Uterus (tissue), 4 donors: ENCODE data around the gene ADGRG4. TPM values are rescaled to one million over a fixed set of nuclear protein-coding genes. Genes with fewer than 3 reads are reported as not detected.

ENCODE experiments used
- DNase-seq, 2 donors: peaks; one replicate each; pipeline ENCODE4 v3.0.0-alpha.2; 2019 to 2020
- H3K27ac ChIP-seq, 2 donors: fragments of 200-600 bp; sonication (generic); 1 replicate in 1 of 2; 2 replicates in 1 of 2; pipeline ENCODE4 v1.5.1; 2016 to 2018
- H3K27me3 ChIP-seq, 2 donors: fragments of 200-600 bp; sonication (generic); one replicate each; pipeline ENCODE4 v1.5.1; 2018 to 2019; ENCODE audit warnings: control low read depth in 1 of 2
- H3K36me3 ChIP-seq, 2 donors: fragments of 200-600 bp; sonication (generic); one replicate each; pipeline ENCODE4 v1.5.1; 2019; ENCODE audit warnings: control low read depth in 1 of 2
- H3K4me1 ChIP-seq, 2 donors: fragments of 200-600 bp; sonication (generic); one replicate each; pipeline ENCODE4 v1.5.1; 2018 to 2019; ENCODE audit warnings: control low read depth in 1 of 2
- H3K4me3 ChIP-seq, 2 donors: fragments of 200-600 bp; sonication (generic); 1 replicate in 1 of 2; 2 replicates in 1 of 2; pipeline ENCODE4 v1.5.1; 2018 to 2019; ENCODE audit warnings: mild to moderate bottlenecking in 1 of 2
- H3K9me3 ChIP-seq, 2 donors: fragments of 200-600 bp; sonication (generic); one replicate each; pipeline ENCODE4 v1.5.1; 2019; ENCODE audit warnings: control low read depth in 1 of 2
- POLR2A ChIP-seq, 2 donors: fragments of 450-650 bp; IDR thresholded peaks; one replicate each; pipeline ENCODE4 v1.6.1; 2016; ENCODE audit warnings: antibody characterized with exemption in 2 of 2, mild to moderate bottlenecking in 1 of 2, moderate library complexity in 1 of 2
- intact Hi-C: fragments of 100-400 bp; cut with DNase I; formaldehyde crosslinking; loops from one replicate; pipeline ENCODE4 v1.15.1; 2023; ENCODE audit warnings: low total_unique reads
- total RNA-seq, 4 donors: library from RNA; depleted of rRNA in 3 of 4; stranded (reverse); fragments of >200 nt in 3 of 4; gene quantifications; one replicate each; pipeline versions ENCODE4 v1.1.0 to v1.2.4, GENCODE V29; 2014 to 2023
- TF ChIP-seq, protein P1 (sequence below), 4 experiments: fragments of 200-600 bp in 2 of 4; fragments of 450-650 bp in 2 of 4; sonication (generic) in 2 of 4; IDR thresholded peaks; one replicate each; pipeline ENCODE4 v1.5.1; 2016 to 2019; ENCODE audit warnings: antibody characterized with exemption in 4 of 4, mild to moderate bottlenecking in 2 of 4, moderate library complexity in 1 of 4
- donor health status: DM: yes; HTN: yes; CAD: no.

Gene ADGRG4
- total RNA-seq, 4 donors from 2014 or later = 2.0 to 4.4 TPM; not detected in 2

DNA sequence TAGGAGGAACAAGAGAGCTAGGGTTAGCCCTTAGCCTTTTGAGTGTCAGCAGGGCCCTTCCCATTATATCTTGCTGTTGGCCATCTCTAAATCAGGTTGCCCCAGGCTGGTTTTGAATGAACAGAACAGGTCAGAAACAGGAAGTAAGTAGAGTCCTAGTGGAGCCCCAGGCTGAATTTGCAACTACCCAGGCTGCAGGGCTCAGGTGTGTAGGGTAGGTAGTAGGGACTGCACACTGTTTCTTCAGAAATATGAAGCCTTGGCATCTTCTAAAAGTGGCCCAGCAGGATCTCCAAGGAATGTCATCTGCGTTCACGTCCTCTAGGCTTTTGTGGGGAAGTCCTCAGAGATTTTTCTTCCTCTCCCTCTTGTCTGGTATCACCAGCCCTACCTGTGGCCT is 90.2 kb downstream of the ADGRG4 start:
- Histone ChIP-seq H3K27ac (no peak overlapping the region), H3K27me3 (no peaks in the 10 kb centered on the region)

DNA sequence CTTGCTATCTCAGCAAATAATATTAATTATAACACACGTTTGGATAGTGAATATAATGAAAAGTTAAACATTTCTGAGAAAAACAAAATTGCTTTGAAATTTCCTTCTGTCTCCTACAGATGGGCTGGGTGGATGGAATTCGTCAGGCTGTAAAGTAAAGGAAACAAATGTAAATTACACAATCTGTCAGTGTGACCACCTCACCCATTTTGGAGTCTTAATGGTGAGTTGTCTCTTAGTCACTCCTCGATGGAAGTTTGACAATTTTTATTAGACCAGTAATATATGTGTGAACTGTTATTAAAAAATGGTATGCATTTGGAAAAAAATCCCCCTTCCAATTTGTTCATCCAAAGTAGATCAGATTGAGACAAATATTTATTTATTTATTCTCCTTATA is 94.5 kb downstream of the ADGRG4 start:
- H3K9me3 ChIP-seq = no peaks in the 10 kb centered on the region
- no peak overlapping the region for H3K4me3 ChIP-seq
- H3K27ac ChIP-seq = no peak overlapping the region
- TF ChIP-seq, protein P1, sequence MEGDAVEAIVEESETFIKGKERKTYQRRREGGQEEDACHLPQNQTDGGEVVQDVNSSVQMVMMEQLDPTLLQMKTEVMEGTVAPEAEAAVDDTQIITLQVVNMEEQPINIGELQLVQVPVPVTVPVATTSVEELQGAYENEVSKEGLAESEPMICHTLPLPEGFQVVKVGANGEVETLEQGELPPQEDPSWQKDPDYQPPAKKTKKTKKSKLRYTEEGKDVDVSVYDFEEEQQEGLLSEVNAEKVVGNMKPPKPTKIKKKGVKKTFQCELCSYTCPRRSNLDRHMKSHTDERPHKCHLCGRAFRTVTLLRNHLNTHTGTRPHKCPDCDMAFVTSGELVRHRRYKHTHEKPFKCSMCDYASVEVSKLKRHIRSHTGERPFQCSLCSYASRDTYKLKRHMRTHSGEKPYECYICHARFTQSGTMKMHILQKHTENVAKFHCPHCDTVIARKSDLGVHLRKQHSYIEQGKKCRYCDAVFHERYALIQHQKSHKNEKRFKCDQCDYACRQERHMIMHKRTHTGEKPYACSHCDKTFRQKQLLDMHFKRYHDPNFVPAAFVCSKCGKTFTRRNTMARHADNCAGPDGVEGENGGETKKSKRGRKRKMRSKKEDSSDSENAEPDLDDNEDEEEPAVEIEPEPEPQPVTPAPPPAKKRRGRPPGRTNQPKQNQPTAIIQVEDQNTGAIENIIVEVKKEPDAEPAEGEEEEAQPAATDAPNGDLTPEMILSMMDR (IDR thresholded peaks at IDR 0.05) = no peak
- TF ChIP-seq POLR2A (IDR thresholded peaks at IDR 0.05) = no peak
- H3K36me3 ChIP-seq = no peaks in the 10 kb centered on the region
- no peak for DNase-seq
- no peaks in the 10 kb centered on the region for H3K4me1 ChIP-seq
- H3K27me3 ChIP-seq = no peaks in the 10 kb centered on the region
- intact Hi-C loops = no loop called here

More for the DNA sequence above, 90.2 kb downstream of the ADGRG4 start:
- no peaks in the 10 kb centered on the region for H3K36me3 ChIP-seq
- no peaks in the 10 kb centered on the region for H3K9me3 ChIP-seq
- intact Hi-C loops = no loop called here
- no peak overlapping the region for H3K4me3 ChIP-seq
- no peak for DNase-seq
- TF ChIP-seq, protein P1 (IDR thresholded peaks at IDR 0.05) = no peak
- TF ChIP-seq POLR2A (IDR thresholded peaks at IDR 0.05) = no peak
- H3K4me1 ChIP-seq = no peaks in the 10 kb centered on the region

DNA sequence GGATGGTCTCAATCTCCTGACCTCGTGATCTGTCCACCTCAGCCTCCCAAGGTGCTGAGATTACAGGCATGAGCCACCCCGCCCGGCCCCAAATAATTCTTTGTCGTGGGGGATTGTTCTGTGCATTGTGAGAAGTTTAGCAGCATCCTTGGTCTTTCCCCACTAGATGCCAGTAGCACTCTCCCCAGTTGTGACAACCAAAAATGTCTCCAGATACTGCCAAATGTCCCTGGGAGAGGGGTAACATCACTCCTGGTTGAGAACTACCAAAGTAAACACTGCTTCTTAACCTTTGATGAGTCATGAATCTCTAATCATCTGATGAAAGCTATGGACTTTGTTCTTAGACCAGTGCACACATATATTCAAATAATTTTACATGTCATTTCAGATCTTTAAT is 96.2 kb downstream of the ADGRG4 start:
- Histone ChIP-seq H3K4me3 (no peak overlapping the region), H3K9me3 (no peaks in the 10 kb centered on the region), H3K27ac (no peak overlapping the region), H3K36me3 (no peaks in the 10 kb centered on the region), H3K4me1 (no peaks in the 10 kb centered on the region), H3K27me3 (no peaks in the 10 kb centered on the region)
- DNase-seq = no peak
- intact Hi-C loops = no loop called here
- TF ChIP-seq, protein P1 (IDR thresholded peaks at IDR 0.05) = no peak
- TF ChIP-seq POLR2A (IDR thresholded peaks at IDR 0.05) = no peak

DNA sequence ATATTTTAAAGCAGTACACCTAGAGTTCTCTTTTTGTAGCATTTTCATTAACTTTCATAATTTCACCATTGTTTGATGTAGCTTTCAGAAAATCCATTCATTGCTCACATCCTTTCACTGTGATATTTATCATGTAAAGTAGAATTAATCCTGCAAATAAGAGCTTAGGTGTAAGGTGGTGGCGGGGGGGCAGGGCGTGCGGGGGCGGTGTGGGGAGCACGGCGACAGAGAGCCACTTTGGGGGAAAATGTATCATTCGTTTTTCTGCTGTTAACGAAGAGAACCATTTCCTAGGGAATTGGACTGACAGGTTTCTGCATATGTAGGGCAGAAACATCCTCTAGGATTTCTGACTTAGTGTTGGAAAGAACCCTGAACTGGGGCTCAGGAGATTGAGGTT is 104.4 kb downstream of the ADGRG4 start:
- Histone ChIP-seq H3K4me3 (no peak overlapping the region), H3K36me3 (no peaks in the 10 kb centered on the region), H3K9me3 (no peaks in the 10 kb centered on the region), H3K4me1 (no peaks in the 10 kb centered on the region), H3K27me3 (no peaks in the 10 kb centered on the region), H3K27ac (no peak overlapping the region)
- intact Hi-C loops = no loop called here
- TF ChIP-seq POLR2A (IDR thresholded peaks at IDR 0.05) = no peak
- TF ChIP-seq, protein P1 (IDR thresholded peaks at IDR 0.05) = no peak
- DNase-seq = no peak

DNA sequence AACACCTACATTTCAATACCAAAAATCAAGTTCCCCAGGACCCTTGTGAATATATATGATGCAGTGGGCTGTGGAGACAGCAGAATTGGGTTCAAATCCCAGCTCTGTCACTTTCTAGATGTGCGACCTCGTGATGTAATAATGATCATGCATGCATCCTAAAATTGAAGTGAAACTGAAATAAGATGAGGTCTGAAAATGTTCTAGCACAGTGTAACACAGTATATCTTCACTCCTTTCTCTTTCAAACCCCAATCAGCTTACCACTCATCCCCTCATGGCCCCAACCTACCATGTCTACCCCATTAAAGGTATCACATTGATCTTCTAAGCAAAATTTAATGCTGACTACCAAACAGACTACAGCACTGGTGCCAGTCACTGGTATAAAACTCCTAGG is 117.0 kb downstream of the ADGRG4 start:
- TF ChIP-seq, protein P1 (IDR thresholded peaks at IDR 0.05) = no peak
- TF ChIP-seq POLR2A (IDR thresholded peaks at IDR 0.05) = no peak
- Histone ChIP-seq H3K4me1 (no peaks in the 10 kb centered on the region), H3K9me3 (no peaks in the 10 kb centered on the region), H3K27me3 (no peaks in the 10 kb centered on the region), H3K36me3 (no peaks in the 10 kb centered on the region), H3K27ac (no peak overlapping the region), H3K4me3 (no peak overlapping the region)
- intact Hi-C loops = no loop called here
- DNase-seq = no peak
